Neural cell (in vitro differentiated cells): Measurements from ENCODE around the gene P2RX1.

Experiments
- EP300 ChIP-seq: fragments of 450-650 bp; conservative IDR thresholded peaks from 2 replicates; pipeline ENCODE4 v1.6.1; 2014; ENCODE audit warnings: antibody characterized with exemption, mild to moderate bottlenecking, moderate library complexity; ENCODE audit not compliant: poor library complexity, severe bottlenecking
- EZH2 ChIP-seq: fragments of 200-600, 300-800 bp; shearing (Covaris generic), sonication (generic); IDR thresholded peaks from 2 replicates; pipeline ENCODE4 v1.6.1; 2014; ENCODE audit warnings: antibody characterized with exemption, low read length, borderline replicate concordance, mild to moderate bottlenecking; ENCODE audit not compliant: insufficient read depth, poor library complexity, severe bottlenecking
- POLR2AphosphoS5 ChIP-seq: IDR thresholded peaks from 2 replicates; pipeline ENCODE4 v1.6.1; 2012
- REST ChIP-seq: IDR thresholded peaks from 2 replicates; pipeline ENCODE4 v1.6.1; 2012; ENCODE audit warnings: borderline replicate concordance

- no peak for TF ChIP-seq REST
- TF ChIP-seq EZH2: no peak
- no peak for TF ChIP-seq EP300
- no peak for TF ChIP-seq POLR2AphosphoS5
Measured at GRCh38 chr17:3951003-3951402, 34.7 kb upstream of the P2RX1 start.
